Testis (tissue), 2 donors: ENCODE measurements around the gene MARCHF7.

Source experiments
- POLR2A ChIP-seq: fragments of 450-650 bp; IDR thresholded peaks from one replicate; pipeline ENCODE4 v1.6.1; 2017; ENCODE audit warnings: antibody characterized with exemption, mild to moderate bottlenecking, moderate library complexity
- TF ChIP-seq, protein P1 (sequence below), 3 experiments: fragments of 450-650 bp in 2 of 3; fragments of 200-600 bp in 1 of 3; sonication (generic) in 1 of 3; IDR thresholded peaks; one replicate each; pipeline ENCODE4 v1.5.1; 2016 to 2019; ENCODE audit warnings: antibody characterized with exemption in 3 of 3, mild to moderate bottlenecking in 2 of 3, moderate library complexity in 1 of 3

DNA sequence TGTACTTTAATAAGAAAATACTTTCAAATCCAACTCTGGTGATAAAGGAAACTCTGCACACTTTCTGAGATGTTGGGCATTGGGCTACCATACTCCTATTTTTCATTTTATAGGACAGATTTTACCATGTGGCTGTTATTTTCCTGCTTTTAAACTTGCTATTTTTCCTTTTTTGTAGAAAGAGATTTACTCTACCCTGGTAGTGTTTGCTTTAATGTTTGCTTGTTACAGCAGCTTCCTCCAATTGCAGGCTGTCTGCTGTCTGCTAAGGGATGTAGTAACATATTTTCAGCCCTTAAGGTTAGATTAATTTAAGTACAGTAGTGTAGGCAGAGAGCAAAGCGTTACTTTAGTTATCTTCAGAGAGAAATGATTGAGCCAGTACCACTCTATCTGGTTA is 38.6 kb downstream of the MARCHF7 start:
- TF ChIP-seq, protein P1, sequence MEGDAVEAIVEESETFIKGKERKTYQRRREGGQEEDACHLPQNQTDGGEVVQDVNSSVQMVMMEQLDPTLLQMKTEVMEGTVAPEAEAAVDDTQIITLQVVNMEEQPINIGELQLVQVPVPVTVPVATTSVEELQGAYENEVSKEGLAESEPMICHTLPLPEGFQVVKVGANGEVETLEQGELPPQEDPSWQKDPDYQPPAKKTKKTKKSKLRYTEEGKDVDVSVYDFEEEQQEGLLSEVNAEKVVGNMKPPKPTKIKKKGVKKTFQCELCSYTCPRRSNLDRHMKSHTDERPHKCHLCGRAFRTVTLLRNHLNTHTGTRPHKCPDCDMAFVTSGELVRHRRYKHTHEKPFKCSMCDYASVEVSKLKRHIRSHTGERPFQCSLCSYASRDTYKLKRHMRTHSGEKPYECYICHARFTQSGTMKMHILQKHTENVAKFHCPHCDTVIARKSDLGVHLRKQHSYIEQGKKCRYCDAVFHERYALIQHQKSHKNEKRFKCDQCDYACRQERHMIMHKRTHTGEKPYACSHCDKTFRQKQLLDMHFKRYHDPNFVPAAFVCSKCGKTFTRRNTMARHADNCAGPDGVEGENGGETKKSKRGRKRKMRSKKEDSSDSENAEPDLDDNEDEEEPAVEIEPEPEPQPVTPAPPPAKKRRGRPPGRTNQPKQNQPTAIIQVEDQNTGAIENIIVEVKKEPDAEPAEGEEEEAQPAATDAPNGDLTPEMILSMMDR (IDR thresholded peaks at IDR 0.05) = no peak
- TF ChIP-seq POLR2A = no peak
